Esophagus (tissue), 2 donors: Measurements from ENCODE around the gene NCLN. TPM values are rescaled to one million over a fixed set of nuclear protein-coding genes. Genes with fewer than 3 reads are reported as not detected.
"Not testable (repeated sequence)": the region's sequence is repeated elsewhere in the genome, so short reads cannot be mapped to it uniquely, and the experiment has no call there.

Experiments
- H3K27ac ChIP-seq, 2 donors: one replicate each; pipeline ENCODE4 v1.5.1; 2013; ENCODE audit warnings: low read depth in 2 of 2, mild to moderate bottlenecking in 2 of 2, inconsistent platforms in 1 of 2, low read length in 1 of 2, moderate library complexity in 1 of 2
- H3K27me3 ChIP-seq, 2 donors: one replicate each; pipeline ENCODE4 v1.6.1; 2013; ENCODE audit warnings: low read length in 2 of 2, control low read depth in 1 of 2, mild to moderate bottlenecking in 1 of 2; ENCODE audit not compliant: insufficient read depth in 2 of 2, control insufficient read depth in 1 of 2
- H3K36me3 ChIP-seq, 2 donors: one replicate each; pipeline ENCODE4 v1.6.1; 2013; ENCODE audit warnings: low read length in 1 of 2; ENCODE audit not compliant: control insufficient read depth in 2 of 2, insufficient read depth in 2 of 2
- H3K4me1 ChIP-seq, 2 donors: one replicate each; pipeline ENCODE4 v1.6.1; 2013; ENCODE audit warnings: low read length in 1 of 2; ENCODE audit not compliant: control insufficient read depth in 2 of 2, insufficient read depth in 2 of 2
- H3K4me3 ChIP-seq, 2 donors: one replicate each; pipeline ENCODE4 v1.5.1; 2013; ENCODE audit warnings: low read length in 2 of 2, mild to moderate bottlenecking in 2 of 2, low read depth in 1 of 2, moderate library complexity in 1 of 2
- H3K9me3 ChIP-seq, 2 donors: one replicate each; pipeline ENCODE4 v1.6.1; 2013; ENCODE audit warnings: mild to moderate bottlenecking in 2 of 2, low read depth in 1 of 2, low read length in 1 of 2, moderate library complexity in 1 of 2; ENCODE audit not compliant: control insufficient read depth in 2 of 2, insufficient read depth in 1 of 2
- WGBS, 2 donors: extraction: QIAGEN DNeasy Blood & Tissue Kit; methylation state at CpG; one replicate each; pipeline ENCODE4 v1.1.7; 2013; 5-methylcytosine and 5-hydroxymethylcytosine counted together
- polyA plus RNA-seq, 2 donors: library from polyadenylated mRNA; stranded (reverse); fragments of 200-250 nt; gene quantifications; one replicate each; pipeline ENCODE4 v1.2.3, GENCODE V29; 2013
- donor health status: healthy with polysubstance abuse.
- donor health status: Bipolar disorder and iron deficiency.

NCLN gene
- polyA plus RNA-seq, 2 donors = 23.9 to 24.9 TPM

- Histone ChIP-seq H3K4me1 (peaks cover 9 to 19% of the 10 kb centered on the region in 2 donors), H3K36me3 (peaks cover 0 to 30% of the 10 kb centered on the region in 2 donors), H3K27ac (no peak overlapping the region), H3K27me3 (no peaks in the 10 kb centered on the region), H3K9me3 (no peaks in the 10 kb centered on the region), H3K4me3 (no peak overlapping the region)
- 91 to 93% methylated on average over 46 of the region's 46 CpGs for whole genome bisulfite sequencing, 2 donors
Observed at GRCh38 chr19:3190921-3191805, 5.4 kb downstream of the NCLN start.

GRCh38 chr19:3191806-3192104 is 6.0 kb downstream of the NCLN start:
- not testable (repeated sequence) for H3K9me3 ChIP-seq, H3K27me3 ChIP-seq, H3K4me3 ChIP-seq, H3K27ac ChIP-seq
- H3K4me1 ChIP-seq = peaks cover 9 to 17% of the 10 kb centered on the region in 2 donors
- WGBS, 2 donors = 93 to 94% methylated on average over 12 of the region's 12 CpGs
- peaks cover 0 to 35% of the 10 kb centered on the region in 2 donors for H3K36me3 ChIP-seq

- H3K9me3 ChIP-seq = no peaks in the 10 kb centered on the region
- no peaks in the 10 kb centered on the region for H3K27me3 ChIP-seq
- H3K4me3 ChIP-seq = no peak overlapping the region
- no peak overlapping the region for H3K27ac ChIP-seq
- 92 to 97% methylated on average over 32 of the region's 32 CpGs for WGBS, 2 donors
- peaks cover 0 to 36% of the 10 kb centered on the region in 2 donors for H3K36me3 ChIP-seq
- peaks cover 8 to 14% of the 10 kb centered on the region in 2 donors for H3K4me1 ChIP-seq
Observed at GRCh38 chr19:3192228-3192635, 6.5 kb downstream of the NCLN start.

- Histone ChIP-seq H3K9me3 (no peaks in the 10 kb centered on the region), H3K4me1 (peaks cover 4 to 11% of the 10 kb centered on the region in 2 donors), H3K36me3 (peaks cover 0 to 36% of the 10 kb centered on the region in 2 donors), H3K27ac (no peak overlapping the region), H3K4me3 (no peak overlapping the region), H3K27me3 (no peaks in the 10 kb centered on the region)
- 94% methylated on average over 14 of the region's 14 CpGs for WGBS, 2 donors
Observed at GRCh38 chr19:3192684-3193083, 7.0 kb downstream of the NCLN start.

- H3K4me1 ChIP-seq = peaks cover 0 to 9% of the 10 kb centered on the region in 2 donors
- H3K27me3 ChIP-seq = no peaks in the 10 kb centered on the region
- H3K36me3 ChIP-seq = peaks cover 0 to 36% of the 10 kb centered on the region in 2 donors
- 88 to 90% methylated on average over 40 of the region's 40 CpGs for WGBS, 2 donors
- no peaks in the 10 kb centered on the region for H3K9me3 ChIP-seq
- no peak overlapping the region for H3K4me3 ChIP-seq
- no peak overlapping the region for H3K27ac ChIP-seq
Observed at GRCh38 chr19:3193256-3194105, 7.8 kb downstream of the NCLN start.

- H3K27ac ChIP-seq = no peak overlapping the region
- WGBS, 2 donors = 93 to 94% methylated on average over 17 of the region's 17 CpGs
- H3K9me3 ChIP-seq = no peaks in the 10 kb centered on the region
- peaks cover 0 to 4% of the 10 kb centered on the region in 2 donors for H3K4me1 ChIP-seq
- no peaks in the 10 kb centered on the region for H3K27me3 ChIP-seq
- peaks cover 0 to 43% of the 10 kb centered on the region in 2 donors for H3K36me3 ChIP-seq
- H3K4me3 ChIP-seq = no peak overlapping the region
Observed at GRCh38 chr19:3194106-3195087, 8.7 kb downstream of the NCLN start.

GRCh38 chr19:3196064-3196932 is 10.6 kb downstream of the NCLN start:
- H3K27me3 ChIP-seq = no peaks in the 10 kb centered on the region
- 90 to 92% methylated on average over 42 of the region's 42 CpGs for WGBS, 2 donors
- no peak overlapping the region for H3K27ac ChIP-seq
- H3K4me3 ChIP-seq = no peak overlapping the region
- H3K9me3 ChIP-seq = no peaks in the 10 kb centered on the region
- H3K36me3 ChIP-seq = peaks cover 0 to 36% of the 10 kb centered on the region in 2 donors
- H3K4me1 ChIP-seq = peaks cover 0 to 2% of the 10 kb centered on the region in 2 donors

GRCh38 chr19:3196933-3197205 is 11.1 kb downstream of the NCLN start:
- Histone ChIP-seq H3K4me3 (no peak overlapping the region), H3K9me3 (no peaks in the 10 kb centered on the region), H3K4me1 (peaks cover 0 to 2% of the 10 kb centered on the region in 2 donors), H3K27ac (no peak overlapping the region), H3K27me3 (no peaks in the 10 kb centered on the region), H3K36me3 (peaks cover 0 to 37% of the 10 kb centered on the region in 2 donors)
- 94 to 95% methylated on average over 14 of the region's 14 CpGs for WGBS, 2 donors
